K562 (cell line): Measurements from ENCODE around the gene WDR13. TPM values are rescaled to one million over a fixed set of nuclear protein-coding genes. Genes with fewer than 3 reads are reported as not detected.

Experiments
- ARNT ChIP-seq, 2 experiments: fragments of 450-650 bp; IDR thresholded peaks; 2 replicates each; pipeline ENCODE4 v1.6.1; 2016; ENCODE audit warnings: mild to moderate bottlenecking in 1 of 2
- CTCFL ChIP-seq: IDR thresholded peaks from 2 replicates; pipeline ENCODE4 v1.6.1; 2011; ENCODE audit warnings: borderline replicate concordance, low read depth, mild to moderate bottlenecking, moderate library complexity, low read length; ENCODE audit not compliant: insufficient read depth, poor library complexity, severe bottlenecking
- DACH1 ChIP-seq: fragments of 450-650 bp; IDR thresholded peaks from 2 replicates; pipeline ENCODE4 v1.6.1; 2018; ENCODE audit not compliant: partially characterized antibody
- FOXA1 ChIP-seq: fragments of 450-650 bp; IDR thresholded peaks from 2 replicates; pipeline ENCODE4 v1.6.1; 2016; ENCODE audit warnings: mild to moderate bottlenecking, borderline replicate concordance
- MAZ ChIP-seq, 2 experiments: fragments of 450-650 bp in 1 of 2; sonication (generic) in 1 of 2; formaldehyde crosslinking; IDR thresholded peaks in 1 of 2; conservative IDR thresholded peaks in 1 of 2; 2 replicates each; pipeline versions ENCODE4 v1.4.0 to v1.5.0; 2020; ENCODE audit warnings: mild to moderate bottlenecking in 1 of 2, missing genetic modification reagents in 1 of 2
- NCOR1 ChIP-seq: fragments of 450-650 bp; IDR thresholded peaks from 2 replicates; pipeline ENCODE4 v1.6.1; 2016; ENCODE audit warnings: mild to moderate bottlenecking, moderate library complexity
- NELFE ChIP-seq: IDR thresholded peaks from 2 replicates; pipeline ENCODE4 v1.6.1; 2011; ENCODE audit warnings: mild to moderate bottlenecking; ENCODE audit not compliant: insufficient read depth, insufficient read length
- NFE2L1 ChIP-seq: fragments of 450-650 bp; IDR thresholded peaks from 2 replicates; pipeline ENCODE4 v1.6.1; 2016; ENCODE audit warnings: missing genetic modification characterization, low read depth, mild to moderate bottlenecking, missing compliant biosample characterization, moderate library complexity, borderline replicate concordance
- PHF20 ChIP-seq: fragments of 450-650 bp; IDR thresholded peaks from 2 replicates; pipeline ENCODE4 v1.6.1; 2018; ENCODE audit not compliant: partially characterized antibody
- RBBP5 ChIP-seq: fragments of 200-600 bp; sonication (generic); IDR thresholded peaks from 2 replicates; pipeline ENCODE4 v1.6.1; 2012; ENCODE audit warnings: borderline replicate concordance, mild to moderate bottlenecking, low read length, control low read depth, inconsistent platforms; ENCODE audit not compliant: insufficient read depth, poor library complexity, severe bottlenecking
- TCF7L2 ChIP-seq: fragments of 150-350 bp; IDR thresholded peaks from 2 replicates; pipeline ENCODE4 v1.6.1; 2016; ENCODE audit warnings: low read depth, mild to moderate bottlenecking, low read length, moderate library complexity
- TFAP4 ChIP-seq: sonication (generic); formaldehyde crosslinking; IDR thresholded peaks from 2 replicates; pipeline ENCODE4 v1.8.0; 2022; ENCODE audit warnings: missing genetic modification reagents, mild to moderate bottlenecking, moderate library complexity, borderline replicate concordance
- ZBTB34 ChIP-seq: fragments of 250-450 bp; sonication (Bioruptor Pico); IDR thresholded peaks from 2 replicates; pipeline ENCODE4 v1.8.0; 2021; ENCODE audit warnings: mild to moderate bottlenecking, moderate library complexity
- ZKSCAN1 ChIP-seq: fragments of 150-350 bp; IDR thresholded peaks from 2 replicates; pipeline ENCODE4 v1.6.1; 2016; ENCODE audit warnings: low read depth, low read length
- ZNF263 ChIP-seq: sonication (generic); formaldehyde crosslinking; IDR thresholded peaks from 2 replicates; pipeline ENCODE4 v1.8.0; 2022; ENCODE audit warnings: mild to moderate bottlenecking, missing genetic modification reagents, borderline replicate concordance
- polyA plus RNA-seq, 8 experiments: library from polyadenylated mRNA; depleted of rRNA in 4 of 8; stranded (reverse) in 5 of 8; unstranded in 3 of 8; fragments of >200 nt; fragmentation: Nextera tagmentation in 2 of 8; fragmentation: Illumina TruSeq in 1 of 8; extraction: Ambion mirVana in 2 of 8; extraction: Trizol in 1 of 8; gene quantifications; 2 replicates each; pipeline versions ENCODE4 v1.2.1 to v1.2.3, GENCODE V29; 2011 to 2014; ENCODE audit warnings: inconsistent platforms in 1 of 8, missing spikeins in 1 of 8
- total RNA-seq, 7 experiments: library from RNA; depleted of rRNA in 6 of 7; stranded (reverse); fragments of >200 nt in 6 of 7; fragmentation: Illumina TruSeq in 2 of 7; extraction: Trizol in 2 of 7; gene quantifications; 2 replicates each; pipeline versions ENCODE4 v1.2.1 to v1.2.3, GENCODE V29; 2011 to 2021; ENCODE audit warnings: low replicate concordance in 1 of 7
- TF ChIP-seq, protein P1 (sequence below): sonication (generic); formaldehyde crosslinking; IDR thresholded peaks from 2 replicates; pipeline ENCODE4 v1.8.0; 2022; ENCODE audit warnings: mild to moderate bottlenecking, low read depth, missing genetic modification reagents
- TF ChIP-seq, protein P2 (sequence below): fragments of 250-450 bp; sonication (Bioruptor Pico); IDR thresholded peaks from 2 replicates; pipeline ENCODE4 v1.5.0; 2022; ENCODE audit warnings: mild to moderate bottlenecking

The WDR13 gene
- total and polyA plus RNA-seq, 9 of the 15 experiments (the other 6 are each of a cell fraction or from before 2014, with no cell fraction given): 7.4 to 70.5 (median 31.4) TPM

DNA sequence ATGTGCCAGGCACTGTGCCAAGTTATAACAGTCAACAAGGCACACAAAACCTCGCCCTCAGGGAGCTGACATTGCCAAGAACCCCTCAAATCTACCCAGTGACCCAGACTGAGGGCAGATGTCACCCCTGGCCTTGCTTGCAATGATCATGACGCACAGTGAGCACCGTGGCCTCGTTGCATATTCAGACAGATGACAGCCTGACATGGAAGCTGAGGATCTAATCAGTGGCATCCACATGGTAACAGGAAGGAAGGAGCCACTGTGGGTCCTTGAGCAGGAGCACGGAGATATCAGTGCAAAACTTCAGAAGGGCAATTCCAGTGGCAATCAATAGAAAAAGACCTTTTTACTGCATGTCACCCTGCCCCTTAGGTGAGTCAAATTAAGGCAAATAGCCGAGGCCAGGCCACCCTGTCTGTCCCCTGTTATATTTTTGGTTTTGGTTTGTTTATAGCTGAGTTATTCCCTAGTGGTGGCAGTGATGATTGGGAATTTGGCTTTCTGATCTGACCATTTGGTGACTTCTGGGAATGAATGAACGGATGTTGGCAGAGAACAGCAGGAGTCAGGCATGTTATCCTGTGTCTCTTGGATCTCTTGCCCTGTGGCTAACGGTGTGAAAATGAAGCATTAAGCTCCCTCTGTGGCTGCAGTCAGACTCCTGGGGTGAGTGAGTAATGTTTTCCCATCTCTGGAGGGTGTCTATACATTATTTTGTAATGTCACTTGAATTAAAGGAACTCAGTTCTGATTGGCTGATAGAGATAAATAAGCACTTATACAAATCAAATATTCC, 20.4 kb downstream of the WDR13 start (continued):
- no peak for TF ChIP-seq NELFE
- no peak for TF ChIP-seq NFE2L1 (tag)
- TF ChIP-seq TCF7L2: no peak
- TF ChIP-seq, protein P1, sequence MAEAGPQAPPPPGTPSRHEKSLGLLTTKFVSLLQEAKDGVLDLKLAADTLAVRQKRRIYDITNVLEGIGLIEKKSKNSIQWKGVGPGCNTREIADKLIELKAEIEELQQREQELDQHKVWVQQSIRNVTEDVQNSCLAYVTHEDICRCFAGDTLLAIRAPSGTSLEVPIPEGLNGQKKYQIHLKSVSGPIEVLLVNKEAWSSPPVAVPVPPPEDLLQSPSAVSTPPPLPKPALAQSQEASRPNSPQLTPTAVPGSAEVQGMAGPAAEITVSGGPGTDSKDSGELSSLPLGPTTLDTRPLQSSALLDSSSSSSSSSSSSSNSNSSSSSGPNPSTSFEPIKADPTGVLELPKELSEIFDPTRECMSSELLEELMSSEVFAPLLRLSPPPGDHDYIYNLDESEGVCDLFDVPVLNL (CRISPR knock-in tag): no peak
- TF ChIP-seq DACH1: no peak
- peak; percentile 45; the same call in 1 of the 2 replicates for TF ChIP-seq TFAP4 (CRISPR knock-in tag)
- TF ChIP-seq ZNF263 (CRISPR knock-in tag): peak; percentile 68; the same call in 1 of the 2 replicates
- TF ChIP-seq PHF20: no peak
- TF ChIP-seq ZKSCAN1: no peak
- no peak for TF ChIP-seq ARNT (IDR thresholded peaks at IDR 0.05)
- no peak for TF ChIP-seq CTCFL
- TF ChIP-seq MAZ (CRISPR knock-in tag; conservative IDR thresholded peaks at IDR 0.05 in 1 of 2, IDR thresholded peaks at IDR 0.05 in 1 of 2): no peak
- TF ChIP-seq NCOR1: peak; percentile 68
- no peak for TF ChIP-seq FOXA1
- TF ChIP-seq, protein P2, sequence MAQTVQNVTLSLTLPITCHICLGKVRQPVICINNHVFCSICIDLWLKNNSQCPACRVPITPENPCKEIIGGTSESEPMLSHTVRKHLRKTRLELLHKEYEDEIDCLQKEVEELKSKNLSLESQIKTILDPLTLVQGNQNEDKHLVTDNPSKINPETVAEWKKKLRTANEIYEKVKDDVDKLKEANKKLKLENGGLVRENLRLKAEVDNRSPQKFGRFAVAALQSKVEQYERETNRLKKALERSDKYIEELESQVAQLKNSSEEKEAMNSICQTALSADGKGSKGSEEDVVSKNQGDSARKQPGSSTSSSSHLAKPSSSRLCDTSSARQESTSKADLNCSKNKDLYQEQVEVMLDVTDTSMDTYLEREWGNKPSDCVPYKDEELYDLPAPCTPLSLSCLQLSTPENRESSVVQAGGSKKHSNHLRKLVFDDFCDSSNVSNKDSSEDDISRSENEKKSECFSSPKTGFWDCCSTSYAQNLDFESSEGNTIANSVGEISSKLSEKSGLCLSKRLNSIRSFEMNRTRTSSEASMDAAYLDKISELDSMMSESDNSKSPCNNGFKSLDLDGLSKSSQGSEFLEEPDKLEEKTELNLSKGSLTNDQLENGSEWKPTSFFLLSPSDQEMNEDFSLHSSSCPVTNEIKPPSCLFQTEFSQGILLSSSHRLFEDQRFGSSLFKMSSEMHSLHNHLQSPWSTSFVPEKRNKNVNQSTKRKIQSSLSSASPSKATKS: no peak
- no peak for TF ChIP-seq RBBP5
- no peak for TF ChIP-seq ZBTB34 (CRISPR knock-in tag)
